C1 segment of cervical spinal cord (tissue), 14 donors: ENCODE data around the gene HNRNPH1.

Source experiments
- DNase-seq, 14 donors: peaks; one replicate each; lab custom pipeline; 2025; lab: John Stamatoyannopoulos, UW

HNRNPH1 gene

GRCh38 chr5:179623906-179624741 lies 653 bp upstream of the HNRNPH1 start:
- DNase-seq = peak in 9 of 14 donors; percentile 19 to 73 (median 56)

- no peak for DNase-seq
These were observed 1.8 kb downstream of the HNRNPH1 start for GRCh38 chr5:179621551-179622214.

GRCh38 chr5:179620703-179621350 lies 2.6 kb downstream of the HNRNPH1 start:
- DNase-seq = no peak

GRCh38 chr5:179620293-179620692 lies 3.2 kb downstream of the HNRNPH1 start:
- no peak for DNase-seq

GRCh38 chr5:179619776-179620175 lies 3.7 kb downstream of the HNRNPH1 start:
- DNase-seq = no peak

- no peak for DNase-seq
These were observed 4.4 kb downstream of the HNRNPH1 start for GRCh38 chr5:179618923-179619554.

- no peak for DNase-seq
These were observed 5.5 kb downstream of the HNRNPH1 start for GRCh38 chr5:179617930-179618329.

- DNase-seq = no peak
These were observed 7.4 kb downstream of the HNRNPH1 start for GRCh38 chr5:179616002-179616594.

- DNase-seq = no peak
These were observed 8.3 kb downstream of the HNRNPH1 start for GRCh38 chr5:179615203-179615602.

GRCh38 chr5:179614745-179615144 lies 8.7 kb downstream of the HNRNPH1 start:
- no peak for DNase-seq

- DNase-seq = no peak
These were observed 9.9 kb downstream of the HNRNPH1 start for GRCh38 chr5:179613460-179614071.

GRCh38 chr5:179612577-179613459 lies 10.7 kb downstream of the HNRNPH1 start:
- no peak for DNase-seq

GRCh38 chr5:179610903-179611265 lies 12.6 kb downstream of the HNRNPH1 start:
- DNase-seq = no peak

GRCh38 chr5:179610109-179610902 lies 13.2 kb downstream of the HNRNPH1 start:
- no peak for DNase-seq

GRCh38 chr5:179609834-179610108 lies 13.7 kb downstream of the HNRNPH1 start:
- DNase-seq = no peak

GRCh38 chr5:179608131-179608581 lies 15.3 kb downstream of the HNRNPH1 start:
- no peak for DNase-seq

GRCh38 chr5:179607160-179607931 lies 16.1 kb downstream of the HNRNPH1 start:
- DNase-seq = peak in 6 of 14 donors; percentile 6 to 93 (median 26)

GRCh38 chr5:179606910-179607159 lies 16.6 kb downstream of the HNRNPH1 start:
- no peak for DNase-seq
